ENCODE results near the gene MCM5.

MCM5 gene

GRCh38 chr22:35380013-35380412 lies 19.9 kb upstream of the MCM5 start:
- H3K4me1 ChIP-seq (ENCODE audit: insufficient read depth, insufficient read length) = peaks cover 8% of the 10 kb centered on the region
- H3K27me3 ChIP-seq (ENCODE audit: insufficient read depth, insufficient read length) = no peaks in the 10 kb centered on the region
- peaks cover 15% of the 10 kb centered on the region for H3K36me3 ChIP-seq (ENCODE audit: insufficient read depth, insufficient read length, low read length)
- no peak overlapping the region for H3K9ac ChIP-seq (ENCODE audit: insufficient read length, low read depth)
- TF ChIP-seq SUZ12 (IDR thresholded peaks at IDR 0.05; ENCODE audit: extremely low read depth, insufficient read depth, insufficient read length) (no peak), ZNF274 (IDR thresholded peaks at IDR 0.05; ENCODE audit: low read depth, low read length) (no peak), YY1 (IDR thresholded peaks at IDR 0.05; ENCODE audit: insufficient read depth, insufficient read length) (no peak)
- no peaks in the 10 kb centered on the region for H3K9me3 ChIP-seq (ENCODE audit: insufficient read depth, low read length)
- no peak overlapping the region for H3K4me3 ChIP-seq (ENCODE audit: insufficient read length, low read depth)
- no peak for DNase-seq (ENCODE audit: low read depth, low spot score)

GRCh38 chr22:35380537-35381423 lies 19.2 kb upstream of the MCM5 start, which contains the start of gene HMOX1:
HMOX1 (plus strand) TSS chr22:35381096; CDS start chr22:35381174, 78 bp downstream.
- peaks cover 15% of the 10 kb centered on the region for H3K36me3 ChIP-seq (ENCODE audit: insufficient read depth, insufficient read length, low read length)
- no peak for TF ChIP-seq ZNF274 (IDR thresholded peaks at IDR 0.05; ENCODE audit: low read depth, low read length)
- no peak for TF ChIP-seq YY1 (IDR thresholded peaks at IDR 0.05; ENCODE audit: insufficient read depth, insufficient read length)
- no peak for TF ChIP-seq SUZ12 (IDR thresholded peaks at IDR 0.05; ENCODE audit: extremely low read depth, insufficient read depth, insufficient read length)
- H3K9me3 ChIP-seq (ENCODE audit: insufficient read depth, low read length) = no peaks in the 10 kb centered on the region
- no peak for DNase-seq (ENCODE audit: low read depth, low spot score)
- H3K4me3 ChIP-seq (ENCODE audit: insufficient read length, low read depth) = peak within 1 kb of the TSS; percentile 64
- H3K27me3 ChIP-seq (ENCODE audit: insufficient read depth, insufficient read length) = no peaks in the 10 kb centered on the region
- peaks cover 8% of the 10 kb centered on the region for H3K4me1 ChIP-seq (ENCODE audit: insufficient read depth, insufficient read length)
- H3K9ac ChIP-seq (ENCODE audit: insufficient read length, low read depth) = peak within 1 kb of the TSS; percentile 87

DNA sequence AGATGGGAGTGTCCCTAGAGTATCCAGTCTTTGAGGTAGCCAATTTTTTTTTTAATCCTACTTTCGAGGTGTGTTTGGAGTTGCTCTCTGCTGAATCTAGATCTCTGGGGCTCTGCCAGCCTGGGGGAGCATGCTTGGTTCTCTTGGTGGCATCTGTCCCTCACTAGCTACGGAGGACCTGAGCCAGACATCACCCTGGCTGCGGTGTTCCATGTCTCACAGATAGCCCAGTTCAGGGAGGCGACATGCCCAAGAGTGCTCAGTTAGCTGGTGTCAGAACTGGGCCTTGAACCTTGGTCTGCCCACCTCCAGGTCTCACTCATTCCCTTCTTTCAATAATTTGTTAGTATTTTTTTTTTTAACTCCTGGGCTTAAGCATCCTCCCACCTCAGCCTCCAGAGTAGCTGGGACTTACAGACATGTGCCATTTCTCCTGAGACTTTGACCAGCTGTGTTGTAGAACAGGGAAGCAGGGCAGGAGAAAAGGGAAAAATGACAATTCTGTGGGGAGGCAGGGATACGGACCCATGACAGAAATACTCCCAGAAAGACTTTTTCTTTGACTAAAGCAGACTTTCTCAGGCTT lies 18.4 kb upstream of the MCM5 start:
- no peak for DNase-seq (ENCODE audit: low read depth, low spot score)
- H3K27me3 ChIP-seq (ENCODE audit: insufficient read depth, insufficient read length) = no peaks in the 10 kb centered on the region
- no peaks in the 10 kb centered on the region for H3K9me3 ChIP-seq (ENCODE audit: insufficient read depth, low read length)
- H3K36me3 ChIP-seq (ENCODE audit: insufficient read depth, insufficient read length, low read length) = peaks cover 16% of the 10 kb centered on the region
- TF ChIP-seq YY1 (IDR thresholded peaks at IDR 0.05; ENCODE audit: insufficient read depth, insufficient read length) = no peak
- TF ChIP-seq ZNF274 (IDR thresholded peaks at IDR 0.05; ENCODE audit: low read depth, low read length) = no peak
- TF ChIP-seq SUZ12 (IDR thresholded peaks at IDR 0.05; ENCODE audit: extremely low read depth, insufficient read depth, insufficient read length) = no peak
- H3K4me1 ChIP-seq (ENCODE audit: insufficient read depth, insufficient read length) = peaks cover 8% of the 10 kb centered on the region
- peak overlapping the region; percentile 64 for H3K4me3 ChIP-seq (ENCODE audit: insufficient read length, low read depth)
- H3K9ac ChIP-seq (ENCODE audit: insufficient read length, low read depth) = peak overlapping the region; percentile 87

DNA sequence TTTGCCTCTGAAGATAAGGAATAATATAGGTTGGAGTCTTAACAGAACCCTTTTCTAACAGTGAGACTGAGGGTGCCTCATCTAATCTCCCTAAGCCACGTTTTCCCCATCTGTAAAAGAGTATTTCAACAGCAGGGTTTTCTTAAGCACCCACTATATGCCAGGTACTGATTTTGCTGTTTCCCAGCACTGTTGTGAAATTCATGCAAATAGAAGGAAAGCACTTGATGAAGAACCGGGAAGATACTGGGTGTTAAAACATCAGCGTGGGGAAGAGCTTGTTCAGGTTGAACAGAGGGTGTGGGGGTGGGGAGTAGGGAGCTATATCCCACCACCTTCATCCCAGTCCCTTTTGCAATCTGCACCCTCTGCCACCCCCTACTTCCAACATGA lies 16.3 kb upstream of the MCM5 start:
- Histone ChIP-seq H3K9ac (ENCODE audit: insufficient read length, low read depth) (no peak overlapping the region), H3K9me3 (ENCODE audit: insufficient read depth, low read length) (no peaks in the 10 kb centered on the region), H3K4me3 (ENCODE audit: insufficient read length, low read depth) (no peak overlapping the region), H3K4me1 (ENCODE audit: insufficient read depth, insufficient read length) (peaks cover 4% of the 10 kb centered on the region), H3K36me3 (ENCODE audit: insufficient read depth, insufficient read length, low read length) (peaks cover 30% of the 10 kb centered on the region), H3K27me3 (ENCODE audit: insufficient read depth, insufficient read length) (no peaks in the 10 kb centered on the region)
- no peak for TF ChIP-seq YY1 (IDR thresholded peaks at IDR 0.05; ENCODE audit: insufficient read depth, insufficient read length)
- TF ChIP-seq ZNF274 (IDR thresholded peaks at IDR 0.05; ENCODE audit: low read depth, low read length) = no peak
- no peak for TF ChIP-seq SUZ12 (IDR thresholded peaks at IDR 0.05; ENCODE audit: extremely low read depth, insufficient read depth, insufficient read length)
- no peak for DNase-seq (ENCODE audit: low read depth, low spot score)

DNA sequence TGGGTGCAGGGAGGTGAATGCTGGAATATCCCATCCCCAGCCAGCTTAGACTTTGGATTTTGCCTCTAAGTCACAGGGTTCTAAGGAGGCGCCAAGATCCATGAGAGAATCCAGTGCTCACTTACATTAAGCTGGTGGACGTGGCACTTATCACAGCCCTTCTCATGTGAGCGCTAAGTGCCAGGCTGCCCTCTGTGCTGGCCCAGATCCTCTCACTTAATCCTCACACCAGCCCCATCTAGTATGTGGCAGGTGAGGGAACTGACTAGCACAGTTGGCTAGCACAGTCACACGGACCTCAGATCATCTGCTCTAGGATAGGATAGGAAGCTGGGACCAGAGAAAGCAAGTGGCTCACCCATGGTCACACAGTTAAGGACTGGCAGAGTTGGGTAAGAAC lies 15.4 kb upstream of the MCM5 start:
- H3K4me1 ChIP-seq (ENCODE audit: insufficient read depth, insufficient read length) = peaks cover 4% of the 10 kb centered on the region
- H3K9ac ChIP-seq (ENCODE audit: insufficient read length, low read depth) = no peak overlapping the region
- no peak for DNase-seq (ENCODE audit: low read depth, low spot score)
- no peaks in the 10 kb centered on the region for H3K27me3 ChIP-seq (ENCODE audit: insufficient read depth, insufficient read length)
- H3K4me3 ChIP-seq (ENCODE audit: insufficient read length, low read depth) = no peak overlapping the region
- TF ChIP-seq SUZ12 (IDR thresholded peaks at IDR 0.05; ENCODE audit: extremely low read depth, insufficient read depth, insufficient read length) = no peak
- TF ChIP-seq ZNF274 (IDR thresholded peaks at IDR 0.05; ENCODE audit: low read depth, low read length) = no peak
- TF ChIP-seq YY1 (IDR thresholded peaks at IDR 0.05; ENCODE audit: insufficient read depth, insufficient read length) = no peak
- no peaks in the 10 kb centered on the region for H3K9me3 ChIP-seq (ENCODE audit: insufficient read depth, low read length)
- H3K36me3 ChIP-seq (ENCODE audit: insufficient read depth, insufficient read length, low read length) = peaks cover 30% of the 10 kb centered on the region

DNA sequence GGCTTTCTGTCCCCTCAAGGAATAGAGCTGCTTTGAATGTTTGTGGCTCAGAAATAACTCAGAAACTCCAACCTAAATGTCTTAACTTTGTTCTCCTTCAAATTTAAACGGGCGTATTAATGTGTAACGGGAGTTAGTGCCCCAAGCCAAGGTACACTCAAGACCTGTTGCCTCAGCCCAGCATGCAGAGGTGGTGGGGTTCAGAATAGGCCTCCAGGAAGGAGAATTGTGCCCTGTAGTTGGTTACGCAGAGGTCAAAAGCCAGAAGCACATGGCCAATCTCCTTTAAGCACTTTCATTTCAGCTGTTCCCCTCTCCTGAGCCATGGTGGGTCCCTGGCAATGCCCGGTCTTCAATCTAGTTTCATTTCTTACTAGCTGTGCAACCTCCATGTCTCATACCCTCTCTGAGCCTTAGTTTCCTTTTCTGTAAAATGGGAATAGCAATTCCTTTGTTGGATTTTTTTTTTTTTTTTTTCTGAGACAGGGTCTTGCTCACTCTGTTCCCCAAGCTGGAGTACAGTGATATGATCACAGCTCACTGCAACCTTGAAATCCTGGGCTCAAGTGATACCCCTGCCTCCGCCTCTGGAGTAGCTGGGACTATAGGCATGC lies 14.9 kb upstream of the MCM5 start:
- Histone ChIP-seq H3K27me3 (ENCODE audit: insufficient read depth, insufficient read length) (no peaks in the 10 kb centered on the region), H3K4me1 (ENCODE audit: insufficient read depth, insufficient read length) (peaks cover 4% of the 10 kb centered on the region), H3K4me3 (ENCODE audit: insufficient read length, low read depth) (no peak overlapping the region), H3K9me3 (ENCODE audit: insufficient read depth, low read length) (no peaks in the 10 kb centered on the region), H3K36me3 (ENCODE audit: insufficient read depth, insufficient read length, low read length) (peaks cover 35% of the 10 kb centered on the region), H3K9ac (ENCODE audit: insufficient read length, low read depth) (no peak overlapping the region)
- no peak for DNase-seq (ENCODE audit: low read depth, low spot score)
- TF ChIP-seq ZNF274 (IDR thresholded peaks at IDR 0.05; ENCODE audit: low read depth, low read length) (no peak), YY1 (IDR thresholded peaks at IDR 0.05; ENCODE audit: insufficient read depth, insufficient read length) (no peak), SUZ12 (IDR thresholded peaks at IDR 0.05; ENCODE audit: extremely low read depth, insufficient read depth, insufficient read length) (no peak)
